HG03460 (cell line): ENCODE measurements around the gene DGKD.
A peak's percentile ranks its signal among the peaks of the same experiment; 100 is the strongest.

Experiments
- ATAC-seq: cut with Tn5 transposase; IDR thresholded peaks from one replicate; pipeline ENCODE4 v1.9.1; 2021; ENCODE audit not compliant: unreplicated experiment

The DGKD gene

GRCh38 chr2:233490831-233491230 lies 136.5 kb downstream of the DGKD start:
- no peak for ATAC-seq

GRCh38 chr2:233491326-233491725 lies 137.0 kb downstream of the DGKD start:
- ATAC-seq, result no peak

- ATAC-seq, result no peak
These were observed 137.8 kb downstream of the DGKD start for GRCh38 chr2:233492078-233492477.

- ATAC-seq, result no peak
These were observed 138.5 kb downstream of the DGKD start for GRCh38 chr2:233492751-233493150.

GRCh38 chr2:233495503-233496496 lies 141.5 kb downstream of the DGKD start:
- ATAC-seq, result no peak

GRCh38 chr2:233497692-233498091 lies 143.4 kb downstream of the DGKD start:
- ATAC-seq, result no peak

GRCh38 chr2:233498126-233498525 lies 143.8 kb downstream of the DGKD start:
- ATAC-seq, result no peak

GRCh38 chr2:233499928-233500327 lies 145.6 kb downstream of the DGKD start:
- ATAC-seq, result no peak

GRCh38 chr2:233501198-233502076 lies 147.1 kb downstream of the DGKD start:
- ATAC-seq, result no peak

- ATAC-seq, result no peak
These were observed 149.2 kb downstream of the DGKD start for GRCh38 chr2:233503481-233503880.

- no peak for ATAC-seq
These were observed 149.8 kb downstream of the DGKD start for GRCh38 chr2:233503947-233504637.

GRCh38 chr2:233513953-233514655 lies 159.8 kb downstream of the DGKD start:
- no peak for ATAC-seq

GRCh38 chr2:233519787-233520611 lies 165.7 kb downstream of the DGKD start:
- ATAC-seq, result peak; percentile 91
